Activated T-cell treated with anti-CD3 and anti-CD28 coated beads for 24 hours (primary cell): ENCODE data around the gene CD200.

ENCODE experiments used
- DNase-seq: peaks from one replicate; pipeline ENCODE4 v3.0.0-alpha.2; 2020; ENCODE audit warnings: low read depth

Gene CD200, protein sequence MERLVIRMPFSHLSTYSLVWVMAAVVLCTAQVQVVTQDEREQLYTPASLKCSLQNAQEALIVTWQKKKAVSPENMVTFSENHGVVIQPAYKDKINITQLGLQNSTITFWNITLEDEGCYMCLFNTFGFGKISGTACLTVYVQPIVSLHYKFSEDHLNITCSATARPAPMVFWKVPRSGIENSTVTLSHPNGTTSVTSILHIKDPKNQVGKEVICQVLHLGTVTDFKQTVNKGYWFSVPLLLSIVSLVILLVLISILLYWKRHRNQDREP

DNA sequence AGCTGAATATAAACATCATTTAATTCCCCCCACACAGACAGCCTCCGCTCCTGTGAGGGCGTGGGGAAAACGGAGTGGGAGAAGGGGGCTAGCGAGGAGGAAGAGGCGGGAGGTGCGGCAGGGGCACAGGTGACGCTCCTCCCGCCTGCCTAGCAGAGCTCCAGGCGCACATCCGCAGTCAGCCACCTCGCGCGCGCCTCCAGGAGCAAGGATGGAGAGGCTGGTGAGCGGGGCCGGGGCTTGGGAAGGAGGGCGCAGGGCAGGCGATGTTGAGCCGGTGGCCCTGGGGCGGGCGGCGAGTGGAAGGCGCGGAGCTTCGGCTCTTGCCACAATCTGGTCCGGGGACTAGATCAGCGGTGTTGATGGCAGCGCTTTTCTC is at the start of gene CD200:
Gene CD200 (plus strand): TSS at position 155 of the 379 bp plus-strand sequence. CDS start 57 bp downstream, at position 212.
- peak; percentile 48 for DNase-seq

DNA sequence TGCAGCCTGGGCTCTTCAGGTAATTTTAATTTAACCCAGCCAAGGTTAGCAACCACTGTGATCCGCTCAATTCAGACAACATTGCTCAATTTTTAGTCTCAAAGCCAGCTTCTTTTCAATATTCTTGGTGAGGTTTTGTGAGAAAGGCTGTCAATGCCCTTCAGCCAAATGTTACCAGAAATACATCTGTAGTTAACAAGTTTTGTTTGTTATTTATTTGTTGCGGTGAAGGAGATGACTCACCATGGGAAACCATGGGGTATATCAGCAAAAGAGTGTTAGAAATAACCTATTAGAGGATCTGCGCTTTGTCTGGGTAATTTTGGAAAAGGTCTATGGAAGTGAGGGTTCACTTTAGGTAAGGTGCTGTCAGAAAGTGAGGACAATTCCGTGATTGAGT is 43.9 kb upstream of the CD200 start:
- DNase-seq: no peak

DNA sequence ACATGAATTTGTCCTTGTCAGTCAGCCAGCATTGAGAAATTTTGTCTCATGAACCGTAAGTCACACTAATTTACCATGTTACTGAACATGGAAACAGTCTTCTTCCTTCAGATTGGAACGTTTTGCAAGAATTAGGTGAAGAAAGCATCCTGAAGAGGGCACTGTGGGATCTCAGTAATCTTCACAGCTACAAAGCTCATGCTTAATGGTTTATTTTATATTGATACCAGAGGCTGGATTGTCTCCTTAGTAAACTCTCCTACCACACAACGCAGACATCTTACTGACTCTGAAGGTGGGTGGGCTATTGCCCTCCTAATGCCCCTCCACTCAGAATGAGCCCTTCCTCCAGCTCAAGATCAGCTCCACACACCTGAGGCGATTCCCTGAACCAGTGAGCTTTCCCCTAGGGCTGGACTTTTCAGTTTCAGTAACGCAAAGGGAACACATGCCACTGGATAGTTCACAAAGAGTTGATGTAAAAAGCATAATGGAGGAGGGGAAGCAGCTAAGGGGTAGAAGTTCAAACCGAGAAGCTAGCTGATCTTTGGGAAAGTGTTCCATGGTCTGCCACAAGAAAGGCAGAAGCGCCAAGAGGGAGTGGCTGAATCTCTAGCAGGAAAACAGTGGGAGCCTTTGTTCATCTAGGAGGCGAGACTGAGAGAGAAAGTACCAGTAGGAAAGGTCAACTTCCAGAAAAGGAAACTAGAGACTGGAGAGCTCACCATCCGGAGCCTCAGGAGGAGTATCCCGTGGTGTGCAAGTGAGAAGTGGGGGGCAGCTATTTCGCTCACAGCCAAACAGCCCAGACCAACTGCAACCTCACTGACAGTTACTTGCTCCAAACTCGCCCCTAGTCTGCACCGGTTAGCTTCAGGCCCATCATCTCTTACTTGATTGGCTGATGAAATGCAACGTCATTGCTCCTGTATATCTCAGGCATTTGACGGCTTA is 39.3 kb upstream of the CD200 start, which contains the start of gene SLC9C1:
Gene SLC9C1 (minus strand): TSS at position 849 of the 954 bp plus-strand sequence. CDS start 7,425 bp downstream, outside the sequence.
- no peak for DNase-seq

DNA sequence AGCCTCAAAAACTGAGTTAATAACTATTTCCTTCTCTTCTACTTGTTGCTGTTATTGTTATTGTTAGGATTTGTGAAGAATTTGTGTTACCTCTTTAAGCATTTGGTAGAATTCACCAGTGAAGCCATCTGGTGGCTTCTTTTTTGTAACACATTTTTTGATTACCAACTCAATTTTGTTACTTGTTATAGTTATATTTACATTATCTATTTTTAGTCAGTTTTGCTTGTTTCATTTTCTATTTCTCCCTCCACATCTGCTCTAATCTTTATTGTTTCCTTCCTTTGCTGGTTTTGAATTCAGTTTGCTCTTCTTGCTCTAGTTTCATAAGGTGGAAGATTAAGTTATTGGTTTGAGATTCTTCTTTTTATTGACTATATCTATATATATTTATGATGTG is 35.2 kb upstream of the CD200 start:
- DNase-seq: no peak

DNA sequence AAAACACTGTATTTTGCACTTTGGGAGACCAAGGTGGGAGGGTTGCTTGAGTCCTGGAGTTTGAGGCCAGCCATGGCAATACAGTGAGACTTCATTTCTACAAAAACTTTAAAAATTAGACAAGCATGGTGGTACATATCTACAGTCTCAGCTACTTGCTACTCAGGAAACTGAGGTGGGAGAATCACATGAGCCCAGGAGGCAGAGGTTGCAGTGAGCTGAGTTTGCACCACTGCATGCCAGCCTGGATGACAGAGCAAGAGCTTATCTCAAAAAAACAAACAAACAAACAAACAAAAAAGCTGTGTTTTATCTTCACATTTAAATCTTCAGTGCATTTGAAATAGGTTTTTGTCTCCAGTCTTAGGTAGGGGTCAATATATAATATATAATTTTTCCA is 34.2 kb upstream of the CD200 start:
- DNase-seq: no peak

DNA sequence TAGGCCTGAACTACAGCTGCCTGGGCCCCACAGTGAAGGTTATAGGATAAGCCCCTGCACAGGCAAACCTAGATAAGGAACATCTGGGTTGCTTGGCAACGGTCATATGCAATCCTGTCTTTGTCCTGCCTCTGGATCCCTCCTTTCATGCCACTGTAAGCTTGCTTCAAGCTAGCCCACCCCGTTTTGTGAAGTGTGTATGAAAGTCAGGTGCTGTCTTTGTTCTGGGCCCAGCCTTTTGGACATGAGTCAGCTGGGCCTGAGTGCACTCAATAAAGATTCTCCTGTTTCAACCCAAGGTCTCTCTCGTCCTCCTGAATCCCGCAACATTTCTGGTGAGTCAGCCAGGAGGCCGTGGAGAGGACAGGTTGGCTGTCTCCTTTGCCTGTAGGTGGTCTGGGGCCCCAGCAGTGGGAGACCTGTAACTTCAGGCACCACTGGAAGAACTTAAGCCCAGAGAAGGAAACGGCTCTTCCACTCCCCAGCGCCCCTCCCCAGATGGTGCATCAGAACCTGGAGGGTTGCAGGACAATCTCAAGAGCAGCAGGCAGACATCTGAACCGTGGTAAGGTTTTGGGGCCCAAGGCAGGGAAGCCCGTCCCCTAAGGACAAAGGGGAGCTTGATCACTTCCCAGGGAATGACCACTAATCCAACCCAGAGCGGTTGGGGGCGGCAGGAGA is 30.7 kb upstream of the CD200 start:
- DNase-seq: no peak

DNA sequence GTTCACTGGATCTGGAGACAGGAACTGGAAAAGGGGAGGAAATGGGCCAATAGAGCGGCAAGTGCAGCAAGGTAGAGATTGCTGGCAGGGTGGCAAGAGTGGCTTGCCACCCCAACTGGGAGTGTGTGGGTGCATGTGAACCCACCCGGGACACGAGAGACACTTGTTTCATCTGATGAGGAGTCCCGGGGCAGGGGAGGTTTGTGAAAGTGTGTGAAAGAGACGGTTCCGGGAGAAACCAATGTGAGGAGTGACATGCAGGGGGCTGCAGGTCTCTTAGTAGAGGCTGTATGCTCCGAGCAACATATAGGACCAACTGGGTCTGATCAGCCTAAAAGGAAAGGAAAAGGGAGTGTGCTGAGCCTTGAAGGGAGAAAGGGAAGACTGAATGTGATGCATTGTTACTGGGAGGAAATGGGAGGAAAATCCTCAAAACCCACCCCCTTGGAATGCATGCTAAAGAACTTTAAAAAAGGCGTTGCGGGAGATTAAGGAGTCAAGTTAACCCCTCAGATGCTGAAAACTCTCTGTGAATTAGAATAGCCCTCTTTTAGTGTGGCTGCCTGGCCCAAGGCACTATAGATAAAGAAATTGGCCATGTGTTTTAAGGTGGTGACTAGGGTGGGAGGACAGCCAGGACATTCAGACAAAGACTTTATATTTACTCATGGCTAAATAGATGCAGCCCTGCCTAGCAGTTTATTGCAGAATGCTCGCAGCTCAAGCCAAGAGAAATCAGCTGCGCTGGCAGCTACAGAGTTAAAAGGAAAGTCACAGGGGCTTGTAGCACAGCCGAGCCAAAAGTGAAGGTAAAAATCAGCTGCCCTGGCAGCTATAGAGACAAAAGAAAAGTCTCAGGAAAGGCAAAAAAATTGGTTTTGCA is 29.8 kb upstream of the CD200 start:
- no peak for DNase-seq

DNA sequence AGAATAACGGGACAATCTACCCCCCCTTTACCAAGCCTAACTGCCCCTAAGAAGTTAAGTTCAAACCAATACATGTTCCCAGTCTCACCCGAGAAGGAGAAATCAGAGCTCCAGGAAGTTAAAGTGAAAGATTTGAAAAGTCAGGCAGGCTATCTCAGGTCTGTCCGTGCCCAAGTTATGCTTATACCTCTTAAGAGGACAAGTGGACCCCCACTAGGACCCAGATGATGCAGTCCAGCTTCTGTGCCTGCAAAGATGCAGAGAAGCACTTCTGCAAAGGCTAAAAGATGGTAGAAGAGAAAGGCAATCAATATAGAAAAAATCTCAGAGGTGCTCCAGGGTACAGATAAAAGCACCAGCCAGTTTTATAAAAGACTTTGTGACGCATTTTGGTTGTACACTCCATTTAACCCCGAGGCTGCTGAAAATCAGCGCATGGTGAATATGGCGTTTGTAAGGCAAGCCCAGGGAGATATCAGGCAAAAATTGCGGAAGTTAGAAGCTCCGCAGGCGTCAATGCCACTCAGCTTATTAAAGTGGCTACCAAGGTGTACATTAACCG is 29.1 kb upstream of the CD200 start:
- DNase-seq: no peak

DNA sequence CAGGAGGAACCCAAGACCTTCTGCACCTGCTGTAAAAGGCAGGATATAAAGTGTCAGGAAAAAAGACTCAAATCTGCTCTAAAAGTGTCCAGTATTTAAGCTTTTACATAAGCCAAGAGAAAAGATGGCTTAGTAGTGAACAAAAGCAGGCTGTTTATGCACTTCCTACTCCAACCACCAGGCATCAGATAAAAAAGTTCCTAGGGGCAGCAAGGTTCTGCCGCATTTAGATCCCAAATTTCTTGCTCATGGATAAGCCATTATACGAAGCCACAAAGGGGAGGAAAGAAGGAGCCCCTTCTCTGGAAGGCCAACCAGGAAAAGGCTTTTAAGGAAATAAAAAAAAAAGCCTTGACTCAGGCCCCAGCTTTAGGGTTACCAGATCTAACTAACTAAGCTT is 28.3 kb upstream of the CD200 start:
- no peak for DNase-seq

DNA sequence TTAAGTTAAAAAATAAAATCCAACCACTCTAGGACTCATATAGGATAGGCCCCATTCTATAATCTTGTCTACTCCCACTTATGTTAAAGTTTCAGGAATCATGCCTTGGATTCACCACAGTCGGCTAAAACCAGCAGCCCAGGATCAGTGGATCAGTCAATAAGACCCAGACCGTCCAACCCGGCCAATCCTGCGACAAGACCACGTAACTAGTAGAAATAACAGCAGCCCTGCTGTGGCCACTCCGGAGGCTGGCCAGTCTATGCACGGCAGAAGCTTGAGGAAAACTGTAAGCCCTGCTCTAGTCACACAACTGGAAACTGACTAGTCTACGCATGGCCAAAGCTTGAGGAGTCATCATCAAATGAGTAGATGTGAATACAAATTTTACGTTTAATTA is 26.1 kb upstream of the CD200 start:
- no peak for DNase-seq

DNA sequence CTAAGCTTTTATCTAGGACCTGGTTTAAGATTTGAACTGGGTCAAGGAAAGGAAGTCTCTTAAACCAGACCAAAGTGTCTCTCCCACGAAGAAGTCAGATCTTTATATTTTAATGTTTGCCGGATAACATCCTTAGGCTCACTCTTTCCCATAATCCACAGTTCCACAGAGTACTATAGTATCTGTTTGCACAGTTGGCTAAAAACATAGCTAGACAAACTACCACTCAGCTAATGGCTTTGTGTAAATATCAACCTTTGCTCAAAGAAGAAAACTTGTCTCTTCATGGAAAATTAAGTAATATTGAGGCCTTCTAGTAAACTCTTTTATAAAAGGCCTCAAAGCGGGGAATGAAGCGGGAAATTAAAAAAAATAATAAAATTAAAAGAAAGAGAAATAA is 25.4 kb upstream of the CD200 start:
- DNase-seq: no peak

DNA sequence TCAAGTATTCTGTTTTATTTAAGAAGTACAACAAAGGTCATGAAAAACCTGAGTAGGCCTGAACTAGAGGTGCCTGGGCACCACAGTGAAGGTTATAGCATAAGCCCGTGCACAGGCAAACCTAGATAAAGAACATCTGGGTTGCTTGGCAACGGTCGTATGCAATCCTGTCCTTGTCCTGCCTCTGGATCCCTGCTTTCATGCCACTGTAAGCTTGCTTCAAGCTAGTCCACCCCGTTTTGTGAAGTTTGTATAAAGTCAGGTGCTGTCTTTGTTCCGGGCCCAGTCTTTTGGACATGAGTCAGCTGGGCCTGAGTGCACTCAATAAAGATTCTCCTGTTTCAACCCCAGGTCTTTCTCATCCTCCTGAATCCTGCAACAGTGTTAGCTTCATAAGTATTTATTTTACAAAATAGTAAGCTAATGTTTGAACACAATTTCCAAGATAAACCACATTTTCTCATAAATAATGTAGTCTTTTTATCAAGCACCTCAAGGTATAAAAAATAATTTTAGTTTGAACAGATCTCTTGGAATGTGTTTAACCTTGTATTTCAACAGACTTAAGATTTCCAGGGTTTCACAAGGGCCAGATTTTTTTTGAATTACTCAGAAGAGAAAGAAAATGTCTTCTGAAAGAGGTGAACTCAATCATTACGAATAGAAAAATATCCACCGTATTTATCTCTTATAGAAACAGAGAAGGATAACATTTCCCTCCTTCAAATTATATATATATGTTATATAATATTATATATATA is 24.6 kb upstream of the CD200 start:
- DNase-seq: no peak

DNA sequence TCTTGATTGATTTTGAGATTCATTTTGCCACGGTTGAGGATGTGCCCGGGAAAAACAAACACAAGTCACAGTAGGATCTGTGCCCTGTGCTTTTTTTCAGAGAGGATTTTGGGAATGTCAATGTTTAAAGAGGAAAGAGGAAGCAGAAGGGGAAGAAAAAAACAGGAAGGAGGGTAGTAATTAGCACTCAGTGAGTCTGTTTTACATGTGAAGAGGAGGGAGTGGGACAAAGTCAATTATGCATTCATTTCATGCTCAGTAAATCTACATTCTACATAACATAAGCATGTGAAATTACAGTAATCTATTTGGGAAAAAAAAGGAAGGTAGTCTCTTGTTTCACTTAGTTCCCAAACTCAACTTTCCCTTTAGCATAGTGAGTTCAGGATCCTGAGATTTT is 18.3 kb upstream of the CD200 start:
- DNase-seq: no peak

DNA sequence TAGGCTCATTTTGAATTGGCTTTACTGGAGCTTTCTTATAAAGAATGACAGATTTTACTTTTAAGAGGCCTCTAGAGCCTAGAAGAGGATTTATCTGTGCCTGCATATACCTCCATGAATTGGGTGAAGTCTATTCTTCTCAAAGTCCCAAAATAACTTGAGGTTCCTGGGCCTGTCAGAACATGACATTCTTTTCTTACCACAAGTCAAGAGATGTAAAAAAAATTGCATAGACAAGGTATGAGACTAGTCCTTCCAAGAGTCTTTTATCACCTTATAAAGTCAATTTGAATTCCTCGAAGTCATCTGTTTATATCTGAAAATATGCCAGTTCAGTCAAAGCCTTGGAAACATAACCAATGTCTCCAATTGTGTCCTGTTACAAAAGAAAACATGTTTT is 17.2 kb upstream of the CD200 start:
- no peak for DNase-seq

DNA sequence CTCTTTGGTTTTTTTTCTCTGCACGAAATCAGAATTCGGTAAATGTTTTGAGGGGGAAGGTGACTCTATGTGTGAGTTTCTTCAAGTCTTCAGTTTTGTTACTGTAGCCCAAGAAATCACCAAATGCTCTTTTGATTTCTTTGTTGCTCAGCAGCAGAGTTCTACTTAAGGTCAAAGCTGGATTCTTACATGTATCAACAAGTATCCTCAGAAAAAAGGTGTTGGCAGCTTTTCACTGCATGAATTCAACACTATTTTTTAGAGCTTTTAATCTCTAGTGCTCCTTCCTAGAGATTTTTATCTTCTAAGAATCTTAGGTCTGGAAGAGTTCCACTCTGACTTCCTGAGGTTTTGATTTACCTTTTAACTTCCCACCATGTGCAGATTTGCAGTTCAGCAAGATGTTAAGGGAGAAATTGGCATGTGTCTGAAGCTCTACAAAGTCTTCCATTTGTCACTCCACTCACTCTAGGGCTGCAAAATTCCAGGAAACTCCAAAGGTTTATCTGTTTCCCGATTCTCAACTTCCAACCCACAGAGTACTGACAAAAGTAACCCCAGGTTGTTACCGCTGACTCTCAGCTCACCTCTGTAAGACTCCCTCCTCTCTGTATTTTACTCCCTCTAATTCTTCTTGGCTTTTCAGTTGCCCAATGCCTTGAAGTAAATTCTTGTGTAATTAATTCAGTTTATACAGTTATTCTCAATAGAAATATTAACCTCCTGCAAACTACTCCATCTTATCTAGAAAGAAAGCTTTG is 13.3 kb upstream of the CD200 start:
- no peak for DNase-seq

DNA sequence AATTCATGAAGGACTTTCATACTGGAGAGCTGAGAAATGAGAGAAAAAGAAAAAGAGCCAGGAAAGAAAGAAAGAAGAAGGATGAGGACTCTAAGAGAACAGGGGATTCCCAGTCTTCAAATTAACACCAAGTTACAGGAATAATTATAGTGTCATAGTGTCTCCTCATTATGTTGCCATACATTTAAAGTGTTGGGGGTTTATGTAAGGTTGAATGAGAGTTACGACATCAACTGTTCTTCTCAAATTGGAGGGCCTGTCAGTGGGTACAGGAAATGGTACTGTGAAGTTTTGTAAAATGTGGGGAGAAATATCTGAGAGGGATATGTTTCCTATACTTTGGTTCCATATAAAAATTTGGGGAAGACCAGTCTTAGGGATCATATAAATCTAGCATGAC is 12.3 kb upstream of the CD200 start:
- DNase-seq: no peak

DNA sequence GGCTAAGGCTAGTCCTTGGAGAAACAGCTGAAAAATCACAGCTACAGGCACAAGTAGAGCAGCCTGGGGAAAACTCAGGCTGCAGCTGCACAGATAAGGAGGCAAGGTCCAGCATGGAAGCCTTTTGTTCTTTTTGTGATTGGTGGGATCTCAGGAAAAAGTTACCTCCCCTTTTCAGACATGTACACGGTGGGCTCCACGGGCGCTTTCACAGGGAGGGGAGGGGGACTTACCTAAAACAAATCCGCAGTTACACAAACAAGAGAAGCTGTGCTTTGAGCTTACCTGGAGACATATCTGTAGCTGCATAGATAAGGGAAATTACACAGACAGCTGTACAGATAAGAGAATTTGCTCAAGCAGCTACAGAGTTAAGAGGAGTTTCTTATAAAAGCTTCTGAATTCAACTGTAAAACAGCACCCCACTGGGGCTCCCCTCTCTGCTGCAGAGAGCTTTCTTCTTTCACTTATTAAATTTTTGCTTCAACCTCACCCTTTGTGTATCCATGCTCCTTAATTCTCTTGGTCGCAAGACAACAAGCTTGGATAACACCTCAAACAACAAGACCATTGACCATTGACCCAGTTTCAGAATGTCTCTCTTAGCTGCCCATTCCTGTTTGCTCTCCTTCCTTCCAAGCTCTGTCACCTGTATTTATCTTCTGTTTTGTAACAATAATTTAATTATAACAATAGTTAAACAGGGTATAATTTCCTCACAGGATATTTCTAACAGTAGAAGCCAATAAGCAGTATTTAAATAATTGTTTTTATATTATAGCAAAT is 10.9 kb upstream of the CD200 start:
- DNase-seq: no peak

DNA sequence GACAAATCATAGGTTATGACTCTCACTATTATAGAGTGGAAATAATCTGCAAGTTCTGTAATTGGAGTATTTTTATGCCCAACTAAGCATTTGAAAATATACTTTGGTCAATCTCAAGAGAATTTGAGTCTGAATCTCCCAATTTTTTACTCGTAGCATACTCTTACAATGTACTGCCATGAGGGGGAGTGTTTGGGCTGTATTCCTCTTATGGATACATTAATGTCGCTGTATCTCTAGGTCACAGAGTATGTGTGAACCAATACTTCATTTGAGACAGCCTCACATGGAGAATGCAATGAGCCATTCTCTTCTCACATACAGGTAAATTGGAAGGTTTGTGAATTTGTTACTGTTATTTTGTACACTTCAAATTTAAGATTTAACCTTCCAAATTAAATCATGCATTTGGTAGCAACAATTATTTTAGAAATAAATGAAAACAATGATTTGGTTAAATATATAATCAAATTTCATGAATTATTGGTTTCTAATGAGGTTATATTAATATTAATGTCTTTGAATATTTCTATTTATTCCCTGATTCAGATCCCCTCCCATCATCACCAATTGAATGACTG is 5.5 kb upstream of the CD200 start:
- no peak for DNase-seq

DNA sequence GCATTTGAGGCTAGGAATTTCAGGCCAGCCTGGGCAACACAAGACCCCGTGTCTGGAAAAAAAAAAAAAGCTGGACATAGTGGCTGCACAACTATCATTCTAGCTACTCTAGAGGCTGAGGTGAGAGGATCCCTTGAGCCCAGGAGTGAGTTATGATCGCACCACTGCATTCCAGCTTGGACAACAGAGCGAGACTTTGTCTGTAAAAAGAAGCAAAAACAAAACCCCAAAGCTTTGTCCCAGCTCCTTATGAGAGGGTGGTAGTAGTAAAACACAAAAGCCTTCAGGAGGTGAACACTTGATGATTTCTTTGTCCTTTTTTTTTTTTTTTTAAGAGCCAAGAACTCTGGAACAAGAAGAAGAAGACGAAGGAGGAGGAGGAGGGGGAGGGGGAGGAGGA is 1.1 kb upstream of the CD200 start:
- no peak for DNase-seq
